ENCODE results near the gene PSG2.
"Not testable (repeated sequence)": the region's sequence is repeated elsewhere in the genome, so short reads cannot be mapped to it uniquely, and the experiment has no call there.

GRCh38 chr19:43077881-43078280 is 4.6 kb downstream of the PSG2 start:
- TF ChIP-seq CTCF (IDR thresholded peaks at IDR 0.05; ENCODE audit: insufficient read depth, low read depth, low read length); EZH2 (IDR thresholded peaks at IDR 0.05; ENCODE audit: insufficient read depth, low read length): not testable (repeated sequence)
